K562 (cell line): ENCODE measurements around the gene CRACR2B. TPM values are rescaled to one million over a fixed set of nuclear protein-coding genes. Genes with fewer than 3 reads are reported as not detected.
A peak's percentile ranks its signal among the peaks of the same experiment; 100 is the strongest.

Experiments
- ADNP ChIP-seq: fragments of 200-800 bp; sonication (Bioruptor generic); IDR thresholded peaks from 2 replicates; pipeline ENCODE4 v1.6.1; 2016; ENCODE audit warnings: missing genetic modification characterization, missing compliant biosample characterization
- GATAD2A ChIP-seq: fragments of 450-650 bp; IDR thresholded peaks from 2 replicates; pipeline ENCODE4 v1.6.1; 2017
- IFI16 ChIP-seq: fragments of 250-450 bp; sonication (Bioruptor Pico); IDR thresholded peaks from 2 replicates; pipeline ENCODE4 v2.1.2; 2022; ENCODE audit warnings: mild to moderate bottlenecking, inconsistent platforms
- ILK ChIP-seq: fragments of 450-650 bp; IDR thresholded peaks from 2 replicates; pipeline ENCODE4 v1.6.1; 2016; ENCODE audit warnings: missing genetic modification characterization, low read depth, mild to moderate bottlenecking, missing compliant biosample characterization, moderate library complexity, borderline replicate concordance
- PCBP2 ChIP-seq: fragments of 200-400 bp; formaldehyde crosslinking; IDR thresholded peaks from 2 replicates; pipeline ENCODE4 v1.6.1; 2018; ENCODE audit warnings: low read length, low read depth, mild to moderate bottlenecking, moderate library complexity; ENCODE audit not compliant: poor library complexity, severe bottlenecking
- RAD21 ChIP-seq, 2 experiments: fragments of 250-450 bp in 1 of 2; fragments of 450-650 bp in 1 of 2; sonication (Bioruptor Pico) in 1 of 2; formaldehyde crosslinking in 1 of 2; IDR thresholded peaks in 1 of 2; conservative IDR thresholded peaks in 1 of 2; 2 replicates each; pipeline versions ENCODE4 v1.4.0 to v1.8.0; 2020 to 2022; ENCODE audit warnings: mild to moderate bottlenecking in 2 of 2, moderate library complexity in 1 of 2
- RBM15 ChIP-seq: fragments of 200-400 bp; formaldehyde crosslinking; IDR thresholded peaks from 2 replicates; pipeline ENCODE4 v1.6.1; 2018; ENCODE audit warnings: mild to moderate bottlenecking, low read length, moderate library complexity; ENCODE audit not compliant: insufficient read depth
- SAP30 ChIP-seq: fragments of 200-600 bp; sonication (generic); IDR thresholded peaks from 2 replicates; pipeline ENCODE4 v1.6.1; 2012; ENCODE audit warnings: borderline replicate concordance, low read depth, mild to moderate bottlenecking, moderate library complexity, low read length, control low read depth, inconsistent platforms; ENCODE audit not compliant: insufficient read depth, poor library complexity, severe bottlenecking
- TAF7 ChIP-seq: fragments of 450-650 bp; IDR thresholded peaks from 2 replicates; pipeline ENCODE4 v1.6.1; 2016; ENCODE audit warnings: missing genetic modification characterization, missing compliant biosample characterization
- USF2 ChIP-seq: sonication (generic); formaldehyde crosslinking; IDR thresholded peaks from 2 replicates; pipeline ENCODE4 v1.5.0; 2020; ENCODE audit warnings: missing genetic modification reagents
- ZEB2 ChIP-seq: fragments of 450-650 bp; IDR thresholded peaks from 2 replicates; pipeline ENCODE4 v1.6.1; 2016
- ZFX ChIP-seq: sonication (generic); formaldehyde crosslinking; IDR thresholded peaks from 2 replicates; pipeline ENCODE4 v1.8.0; 2022; ENCODE audit warnings: mild to moderate bottlenecking, missing genetic modification reagents, moderate library complexity
- ZNF318 ChIP-seq, 2 experiments: fragments of 450-650 bp; IDR thresholded peaks; 2 replicates each; pipeline ENCODE4 v1.6.1; 2016; ENCODE audit warnings: mild to moderate bottlenecking in 2 of 2, borderline replicate concordance in 1 of 2, low read depth in 1 of 2, moderate library complexity in 1 of 2
- ZNF583 ChIP-seq: fragments of 250-450 bp; sonication (Bioruptor Pico); IDR thresholded peaks from 2 replicates; pipeline ENCODE4 v1.4.0; 2020
- polyA plus RNA-seq, 8 experiments: library from polyadenylated mRNA; depleted of rRNA in 4 of 8; stranded (reverse) in 5 of 8; unstranded in 3 of 8; fragments of >200 nt; fragmentation: Nextera tagmentation in 2 of 8; fragmentation: Illumina TruSeq in 1 of 8; extraction: Ambion mirVana in 2 of 8; extraction: Trizol in 1 of 8; gene quantifications; 2 replicates each; pipeline versions ENCODE4 v1.2.1 to v1.2.3, GENCODE V29; 2011 to 2014; ENCODE audit warnings: inconsistent platforms in 1 of 8, missing spikeins in 1 of 8
- total RNA-seq, 7 experiments: library from RNA; depleted of rRNA in 6 of 7; stranded (reverse); fragments of >200 nt in 6 of 7; fragmentation: Illumina TruSeq in 2 of 7; extraction: Trizol in 2 of 7; gene quantifications; 2 replicates each; pipeline versions ENCODE4 v1.2.1 to v1.2.3, GENCODE V29; 2011 to 2021; ENCODE audit warnings: low replicate concordance in 1 of 7
- TF ChIP-seq, protein P1 (sequence below): fragments of 450-650 bp; IDR thresholded peaks from 2 replicates; pipeline ENCODE4 v1.6.1; 2016; ENCODE audit warnings: low read depth, mild to moderate bottlenecking, moderate library complexity
- TF ChIP-seq, protein P2 (sequence below): fragments of 450-650 bp; IDR thresholded peaks from one replicate; pipeline ENCODE4 v1.6.1; 2018; ENCODE audit warnings: mild to moderate bottlenecking, moderate library complexity; ENCODE audit not compliant: partially characterized antibody

The CRACR2B gene
- total and polyA plus RNA-seq, 9 of the 15 experiments (the other 6 are each of a cell fraction or from before 2014, with no cell fraction given): 0.10 to 51.0 (median 6.0) TPM

DNA sequence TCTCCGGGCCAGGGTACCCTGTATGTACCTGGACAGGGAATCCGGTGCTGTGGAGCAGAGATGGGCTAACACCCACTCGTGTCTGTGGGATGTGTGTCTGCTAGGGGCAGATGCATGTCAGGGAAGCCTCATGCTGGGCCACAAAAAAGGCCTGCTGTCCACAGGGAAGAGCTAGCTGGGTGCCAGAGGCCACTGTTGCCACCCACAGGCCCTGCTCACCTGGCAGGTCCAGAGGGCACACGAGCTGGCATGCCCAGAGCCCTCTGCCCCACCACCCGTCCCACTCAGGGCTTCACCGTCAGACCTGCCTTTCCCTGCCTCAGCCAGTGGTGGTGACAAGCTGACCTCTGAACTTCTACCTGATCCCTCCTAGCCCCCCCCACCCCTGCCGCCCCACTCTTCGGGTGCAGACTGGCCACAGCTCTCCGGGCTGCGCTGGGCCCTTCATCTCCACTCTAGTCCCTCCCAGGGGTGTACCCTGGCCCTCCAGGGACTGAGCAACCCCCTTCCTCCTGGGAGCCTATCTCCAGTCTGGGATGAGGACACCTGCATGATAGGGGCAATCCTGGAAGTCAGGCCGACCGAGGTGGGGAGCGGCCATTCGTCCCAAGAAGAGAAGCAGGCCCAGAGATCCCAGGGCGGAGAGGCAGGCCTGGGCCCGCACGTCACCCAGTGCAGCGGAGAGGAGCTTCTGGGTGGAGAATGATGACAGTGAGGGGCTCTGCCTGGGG is 31.0 kb upstream of the CRACR2B start (continued):
- TF ChIP-seq, protein P1, sequence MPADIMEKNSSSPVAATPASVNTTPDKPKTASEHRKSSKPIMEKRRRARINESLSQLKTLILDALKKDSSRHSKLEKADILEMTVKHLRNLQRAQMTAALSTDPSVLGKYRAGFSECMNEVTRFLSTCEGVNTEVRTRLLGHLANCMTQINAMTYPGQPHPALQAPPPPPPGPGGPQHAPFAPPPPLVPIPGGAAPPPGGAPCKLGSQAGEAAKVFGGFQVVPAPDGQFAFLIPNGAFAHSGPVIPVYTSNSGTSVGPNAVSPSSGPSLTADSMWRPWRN: no peak
- no peak for TF ChIP-seq ADNP
- TF ChIP-seq PCBP2: no peak
- TF ChIP-seq, protein P2, sequence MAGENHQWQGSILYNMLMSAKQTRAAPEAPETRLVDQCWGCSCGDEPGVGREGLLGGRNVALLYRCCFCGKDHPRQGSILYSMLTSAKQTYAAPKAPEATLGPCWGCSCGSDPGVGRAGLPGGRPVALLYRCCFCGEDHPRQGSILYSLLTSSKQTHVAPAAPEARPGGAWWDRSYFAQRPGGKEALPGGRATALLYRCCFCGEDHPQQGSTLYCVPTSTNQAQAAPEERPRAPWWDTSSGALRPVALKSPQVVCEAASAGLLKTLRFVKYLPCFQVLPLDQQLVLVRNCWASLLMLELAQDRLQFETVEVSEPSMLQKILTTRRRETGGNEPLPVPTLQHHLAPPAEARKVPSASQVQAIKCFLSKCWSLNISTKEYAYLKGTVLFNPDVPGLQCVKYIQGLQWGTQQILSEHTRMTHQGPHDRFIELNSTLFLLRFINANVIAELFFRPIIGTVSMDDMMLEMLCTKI: no peak
- no peak for TF ChIP-seq IFI16 (CRISPR knock-in tag)
- peak; percentile 18 for TF ChIP-seq SAP30
- TF ChIP-seq ILK: no peak
- TF ChIP-seq ZNF318 (IDR thresholded peaks at IDR 0.05; ENCODE audit: borderline replicate concordance in 1 of 2, low read depth in 1 of 2): no peak
- TF ChIP-seq ZFX (CRISPR knock-in tag): no peak
- TF ChIP-seq ZNF583 (CRISPR knock-in tag): no peak
- TF ChIP-seq USF2: no peak
- no peak for TF ChIP-seq GATAD2A
- no peak for TF ChIP-seq TAF7 (tag)
- TF ChIP-seq RAD21 (CRISPR knock-in tag; conservative IDR thresholded peaks at IDR 0.05 in 1 of 2, IDR thresholded peaks at IDR 0.05 in 1 of 2): no peak
- no peak for TF ChIP-seq RBM15
- TF ChIP-seq ZEB2: no peak
